Type B pancreatic cell (in vitro differentiated cells): ENCODE results near the gene MKI67. TPM values are rescaled to one million over a fixed set of nuclear protein-coding genes. Genes with fewer than 3 reads are reported as not detected.

ENCODE experiments used
- DNase-seq: peaks from one replicate; pipeline ENCODE4 v3.0.0; 2021; ENCODE audit warnings: mixed read lengths; ENCODE audit not compliant: unreplicated experiment; ENCODE audit errors: extremely low spot score
- H3K27ac Mint-ChIP-seq: 2 replicates; pipeline ENCODE4 v1.8.0; 2021; ENCODE audit warnings: mild to moderate bottlenecking, mixed read lengths
- H3K27me3 Mint-ChIP-seq: 2 replicates; pipeline ENCODE4 v1.8.0; 2021; ENCODE audit warnings: mixed read lengths
- H3K36me3 Mint-ChIP-seq: 2 replicates; pipeline ENCODE4 v1.8.0; 2021; ENCODE audit warnings: mixed read lengths
- H3K4me1 Mint-ChIP-seq: one replicate; pipeline ENCODE4 v1.8.0; 2021; ENCODE audit warnings: mixed read lengths; ENCODE audit not compliant: unreplicated experiment
- H3K4me3 Mint-ChIP-seq: 2 replicates; pipeline ENCODE4 v1.8.0; 2021; ENCODE audit warnings: mild to moderate bottlenecking, mixed read lengths
- H3K9me3 Mint-ChIP-seq: 2 replicates; pipeline ENCODE4 v1.8.0; 2021; ENCODE audit warnings: mixed read lengths
- CTCF ChIP-seq: fragments of 200-600 bp; sonication (generic); conservative IDR thresholded peaks from 2 replicates; pipeline ENCODE4 v1.5.0; 2021; ENCODE audit warnings: antibody characterized with exemption, mild to moderate bottlenecking
- total RNA-seq: library from RNA; stranded (reverse); gene quantifications from 2 replicates; pipeline ENCODE4 v1.2.1, GENCODE V29; 2021; ENCODE audit warnings: low replicate concordance

The MKI67 gene
- total RNA-seq, 1 donor from 2014 or later, result 104 TPM

GRCh38 chr10:128072941-128073645 lies 53.1 kb downstream of the MKI67 start:
- H3K4me3 Mint-ChIP-seq, result no peak overlapping the region
- no peaks in the 10 kb centered on the region for H3K36me3 Mint-ChIP-seq
- TF ChIP-seq CTCF, result no peak
- no peak overlapping the region for H3K27ac Mint-ChIP-seq
- no peaks in the 10 kb centered on the region for H3K4me1 Mint-ChIP-seq
- no peaks in the 10 kb centered on the region for H3K27me3 Mint-ChIP-seq
- no peak for DNase-seq
- H3K9me3 Mint-ChIP-seq, result no peaks in the 10 kb centered on the region

GRCh38 chr10:128072046-128072445 lies 54.2 kb downstream of the MKI67 start:
- Mint-ChIP-seq H3K4me1 (no peaks in the 10 kb centered on the region), H3K27ac (no peak overlapping the region), H3K9me3 (no peaks in the 10 kb centered on the region), H3K27me3 (no peaks in the 10 kb centered on the region), H3K36me3 (no peaks in the 10 kb centered on the region), H3K4me3 (no peak overlapping the region)
- no peak for DNase-seq
- no peak for TF ChIP-seq CTCF

- H3K27me3 Mint-ChIP-seq, result no peaks in the 10 kb centered on the region
- H3K9me3 Mint-ChIP-seq, result no peaks in the 10 kb centered on the region
- no peaks in the 10 kb centered on the region for H3K36me3 Mint-ChIP-seq
- no peaks in the 10 kb centered on the region for H3K4me1 Mint-ChIP-seq
- TF ChIP-seq CTCF, result no peak
- H3K4me3 Mint-ChIP-seq, result no peak overlapping the region
- no peak for DNase-seq
- H3K27ac Mint-ChIP-seq, result peak overlapping the region; percentile 70
These were observed 54.8 kb downstream of the MKI67 start for GRCh38 chr10:128071417-128071782.

- Mint-ChIP-seq H3K9me3 (no peaks in the 10 kb centered on the region), H3K27me3 (no peaks in the 10 kb centered on the region), H3K27ac (peak overlapping the region; percentile 70), H3K36me3 (no peaks in the 10 kb centered on the region), H3K4me1 (no peaks in the 10 kb centered on the region), H3K4me3 (no peak overlapping the region)
- no peak for TF ChIP-seq CTCF
- DNase-seq, result no peak
These were observed 55.4 kb downstream of the MKI67 start for GRCh38 chr10:128070721-128071416.

- no peaks in the 10 kb centered on the region for H3K27me3 Mint-ChIP-seq
- no peaks in the 10 kb centered on the region for H3K4me1 Mint-ChIP-seq
- no peaks in the 10 kb centered on the region for H3K36me3 Mint-ChIP-seq
- DNase-seq, result no peak
- H3K4me3 Mint-ChIP-seq, result no peak overlapping the region
- TF ChIP-seq CTCF, result no peak
- no peak overlapping the region for H3K27ac Mint-ChIP-seq
- H3K9me3 Mint-ChIP-seq, result no peaks in the 10 kb centered on the region
These were observed 56.1 kb downstream of the MKI67 start for GRCh38 chr10:128070161-128070560.
